CD4-positive, alpha-beta T cell treated with Interleukin-4 for 4 hours (primary cell): Measurements from ENCODE around the gene HOXA7.

Experiments
- DNase-seq: peaks from one replicate; pipeline ENCODE4 v3.0.0-alpha.2; 2020

HOXA7 gene

DNA sequence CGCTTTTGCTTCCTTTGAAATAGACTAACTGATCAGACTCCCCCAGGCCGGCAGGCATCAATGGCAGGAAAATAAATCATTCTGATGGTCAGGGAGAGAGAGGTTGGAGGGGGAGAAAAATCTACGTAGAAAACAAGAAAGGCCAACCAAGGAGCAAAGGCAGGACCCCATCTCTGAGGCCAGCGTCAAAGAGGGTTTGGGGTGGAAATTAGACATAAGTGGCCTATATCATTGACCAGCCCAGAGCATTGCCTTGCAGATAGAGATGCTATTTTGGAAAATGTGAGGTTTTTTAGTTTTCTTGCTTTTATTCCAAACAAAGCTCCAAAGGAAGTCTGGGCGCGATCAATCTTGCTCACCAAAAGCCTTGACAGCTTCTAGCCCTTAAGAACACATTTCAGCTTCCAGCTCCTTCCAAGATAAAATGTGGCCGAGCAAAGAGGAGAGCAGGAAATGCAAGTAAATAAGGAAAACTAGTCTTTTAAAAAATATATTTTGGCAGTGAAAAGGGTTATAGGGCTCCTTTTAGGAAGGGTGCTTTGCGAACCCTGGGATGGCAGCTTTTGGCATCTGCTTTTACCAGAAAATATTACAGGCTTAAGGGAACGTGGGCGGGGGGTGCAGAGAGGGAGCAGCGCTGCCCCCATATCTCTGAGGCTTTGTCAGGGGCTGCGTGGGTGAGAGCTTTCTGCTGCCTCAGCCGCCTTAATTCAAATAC lies 52.0 kb downstream of the HOXA7 start:
- DNase-seq = no peak
